WI38 (cell line): ENCODE measurements around the gene RAMACL.

ENCODE experiments used
- H3K4me3 ChIP-seq: 2 replicates; pipeline ENCODE4 v1.5.1; 2011; ENCODE audit warnings: low read depth, mild to moderate bottlenecking, control low read depth, low read length
- CTCF ChIP-seq: IDR thresholded peaks from 2 replicates; pipeline ENCODE4 v1.5.1; 2012; ENCODE audit warnings: low read depth, mild to moderate bottlenecking, control low read depth, low read length

The RAMACL gene

DNA sequence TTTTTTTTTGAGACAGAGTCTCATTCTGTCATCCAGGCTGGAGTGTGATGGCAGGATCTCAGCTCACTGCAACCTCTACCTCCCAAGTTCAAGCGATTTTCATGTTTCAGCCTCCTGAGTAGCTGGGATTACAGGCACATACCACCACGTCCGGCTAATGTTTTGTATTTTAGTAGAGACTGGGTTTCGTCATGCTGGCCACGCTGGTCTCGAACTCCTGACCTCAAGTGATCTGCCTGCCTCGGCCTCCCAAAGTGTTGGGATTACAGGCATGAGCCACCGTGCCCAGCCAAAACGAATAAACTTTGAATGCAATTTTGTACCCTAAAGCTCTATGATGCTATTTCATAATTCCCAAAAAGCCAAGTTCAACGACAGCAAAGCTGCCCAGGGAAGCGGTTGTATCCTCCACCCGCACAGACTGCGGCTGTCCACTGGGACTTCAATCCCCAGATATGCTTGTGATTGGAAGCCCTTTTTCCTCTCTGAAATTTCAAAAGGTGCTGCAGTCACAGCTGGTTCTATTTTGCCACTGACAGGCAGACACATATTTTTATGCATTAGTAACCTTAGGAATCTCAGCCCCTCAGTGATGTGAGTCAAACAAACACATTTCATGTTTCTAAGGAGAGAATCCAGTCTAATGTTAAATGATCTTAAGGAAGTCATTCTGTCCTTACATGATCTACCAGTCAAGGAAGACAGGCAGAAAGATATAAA, 8.7 kb upstream of the RAMACL start:
- no peak overlapping the region for H3K4me3 ChIP-seq
- no peak for TF ChIP-seq CTCF

DNA sequence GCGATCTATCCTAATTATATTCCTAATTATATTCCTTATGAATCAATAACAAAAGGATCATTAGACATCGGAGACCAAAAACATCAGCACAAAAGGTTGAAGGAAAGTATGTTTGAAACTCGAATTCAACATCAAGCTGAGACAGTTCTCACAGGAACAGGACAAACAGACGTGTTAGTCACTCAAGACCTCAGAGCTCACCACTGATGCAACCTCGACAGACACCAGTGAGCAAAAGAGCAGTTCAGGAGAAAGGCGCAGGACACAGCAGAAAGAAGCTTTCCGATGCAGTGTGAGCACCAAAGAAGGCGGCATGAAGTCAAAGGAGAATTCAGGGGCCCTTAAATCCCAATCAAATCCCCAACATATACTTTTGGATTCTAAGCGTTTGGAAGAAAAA, 6.3 kb upstream of the RAMACL start:
- no peak for TF ChIP-seq CTCF
- no peak overlapping the region for H3K4me3 ChIP-seq

GRCh38 chr6:166591961-166592520, 5.6 kb upstream of the RAMACL start:
- H3K4me3 ChIP-seq, result no peak overlapping the region
- TF ChIP-seq CTCF, result no peak

- H3K4me3 ChIP-seq, result no peak overlapping the region
- no peak for TF ChIP-seq CTCF
Observed at GRCh38 chr6:166591026-166591425, 4.5 kb upstream of the RAMACL start.

- H3K4me3 ChIP-seq, result no peak overlapping the region
Observed at GRCh38 chr6:166589786-166590574, 3.5 kb upstream of the RAMACL start.

DNA sequence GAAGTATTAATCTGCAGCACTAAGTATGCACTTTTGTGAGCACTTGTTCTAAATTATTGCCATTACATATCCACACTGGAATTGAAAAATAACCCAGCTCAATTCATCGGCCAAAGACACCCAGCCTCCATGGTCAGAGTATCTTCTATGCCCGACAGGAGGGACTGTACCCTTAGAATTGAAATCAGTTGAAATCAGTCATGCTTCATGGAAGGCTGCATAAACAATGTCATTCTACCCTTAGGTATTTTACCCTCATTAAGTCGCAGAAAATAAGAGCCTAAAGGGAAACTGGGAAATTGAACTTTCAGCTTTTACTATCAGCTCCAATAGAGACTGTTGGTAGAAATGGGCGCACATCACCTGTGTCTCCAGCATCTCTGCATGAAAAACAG, 2.9 kb upstream of the RAMACL start:
- TF ChIP-seq CTCF, result no peak
- no peak overlapping the region for H3K4me3 ChIP-seq

More at GRCh38 chr6:166589786-166590574, 3.5 kb upstream of the RAMACL start:
- TF ChIP-seq CTCF, result no peak
